Measurements from ENCODE around the gene BUB1.
"Not testable (repeated sequence)": the region's sequence is repeated elsewhere in the genome, so short reads cannot be mapped to it uniquely, and the experiment has no call there.

Gene BUB1
- 3.5 to 12.9 (median 6.1) reads per million in 4 experiments for total RNA-seq

- DNase-seq = peak; percentile 94
These were observed at the start of gene BUB1 for GRCh38 chr2:110677530-110678456. TSS of gene BUB1 (minus strand) at chr2:110678063. CDS start at chr2:110677995, 68 bp downstream.

GRCh38 chr2:110726285-110726684 lies 48.4 kb upstream of the BUB1 start:
- no peak for DNase-seq

- DNase-seq = no peak
These were observed 48.0 kb upstream of the BUB1 start for GRCh38 chr2:110725859-110726258.

- no peak for DNase-seq
These were observed 47.5 kb upstream of the BUB1 start for GRCh38 chr2:110725370-110725769.

GRCh38 chr2:110724820-110725219 lies 47.0 kb upstream of the BUB1 start:
- DNase-seq = no peak

- no peak for DNase-seq
These were observed 42.7 kb upstream of the BUB1 start for GRCh38 chr2:110720547-110720946.

- DNase-seq = no peak
These were observed 41.1 kb upstream of the BUB1 start for GRCh38 chr2:110718990-110719389.

GRCh38 chr2:110718382-110718781 lies 40.5 kb upstream of the BUB1 start:
- no peak for DNase-seq

GRCh38 chr2:110717734-110718133 lies 39.9 kb upstream of the BUB1 start:
- DNase-seq = no peak

GRCh38 chr2:110716959-110717645 lies 39.2 kb upstream of the BUB1 start:
- no peak for DNase-seq

GRCh38 chr2:110714452-110715224 lies 36.8 kb upstream of the BUB1 start:
- no peak for DNase-seq

GRCh38 chr2:110713513-110714362 lies 35.9 kb upstream of the BUB1 start:
- no peak for DNase-seq

GRCh38 chr2:110712737-110713136 lies 34.9 kb upstream of the BUB1 start:
- DNase-seq = no peak

- no peak for DNase-seq
These were observed 30.6 kb upstream of the BUB1 start for GRCh38 chr2:110708455-110708854.

GRCh38 chr2:110707386-110707965 lies 29.6 kb upstream of the BUB1 start:
- no peak for DNase-seq

GRCh38 chr2:110702514-110703380 lies 24.9 kb upstream of the BUB1 start:
- DNase-seq = no peak

GRCh38 chr2:110698253-110698652 lies 20.4 kb upstream of the BUB1 start:
- DNase-seq = not testable (repeated sequence)

- DNase-seq = not testable (repeated sequence)
These were observed 17.5 kb upstream of the BUB1 start for GRCh38 chr2:110695146-110695898.

- no peak for DNase-seq
These were observed 13.9 kb upstream of the BUB1 start for GRCh38 chr2:110691612-110692258.

Data from effector CD8-positive, alpha-beta T cell (primary cell).